Urothelium cell line (cell line): ENCODE measurements around the gene SLC8A3.
"Not testable (repeated sequence)": the region's sequence is repeated elsewhere in the genome, so short reads cannot be mapped to it uniquely, and the experiment has no call there.

Source experiments
- DNase-seq: peaks from one replicate; pipeline ENCODE4 v3.0.0; 2011; ENCODE audit warnings: low spot score, mixed read lengths
- FAIRE-seq: peaks from 2 replicates; lab custom pipeline; 2011; peaks lifted over from hg19 to GRCh38; lab: Jason Lieb, UNC

Gene SLC8A3

GRCh38 chr14:70188659-70189455 lies at the start of gene SLC8A3:
TSS of gene SLC8A3 (minus strand) at chr14:70188951. CDS start at chr14:70168422, 20,529 bp downstream.
- DNase-seq (peak; percentile 87), FAIRE-seq (peak; percentile 35)

GRCh38 chr14:70237710-70238109 lies 49.0 kb upstream of the SLC8A3 start:
- no peak for DNase-seq
- FAIRE-seq: no peak

DNA sequence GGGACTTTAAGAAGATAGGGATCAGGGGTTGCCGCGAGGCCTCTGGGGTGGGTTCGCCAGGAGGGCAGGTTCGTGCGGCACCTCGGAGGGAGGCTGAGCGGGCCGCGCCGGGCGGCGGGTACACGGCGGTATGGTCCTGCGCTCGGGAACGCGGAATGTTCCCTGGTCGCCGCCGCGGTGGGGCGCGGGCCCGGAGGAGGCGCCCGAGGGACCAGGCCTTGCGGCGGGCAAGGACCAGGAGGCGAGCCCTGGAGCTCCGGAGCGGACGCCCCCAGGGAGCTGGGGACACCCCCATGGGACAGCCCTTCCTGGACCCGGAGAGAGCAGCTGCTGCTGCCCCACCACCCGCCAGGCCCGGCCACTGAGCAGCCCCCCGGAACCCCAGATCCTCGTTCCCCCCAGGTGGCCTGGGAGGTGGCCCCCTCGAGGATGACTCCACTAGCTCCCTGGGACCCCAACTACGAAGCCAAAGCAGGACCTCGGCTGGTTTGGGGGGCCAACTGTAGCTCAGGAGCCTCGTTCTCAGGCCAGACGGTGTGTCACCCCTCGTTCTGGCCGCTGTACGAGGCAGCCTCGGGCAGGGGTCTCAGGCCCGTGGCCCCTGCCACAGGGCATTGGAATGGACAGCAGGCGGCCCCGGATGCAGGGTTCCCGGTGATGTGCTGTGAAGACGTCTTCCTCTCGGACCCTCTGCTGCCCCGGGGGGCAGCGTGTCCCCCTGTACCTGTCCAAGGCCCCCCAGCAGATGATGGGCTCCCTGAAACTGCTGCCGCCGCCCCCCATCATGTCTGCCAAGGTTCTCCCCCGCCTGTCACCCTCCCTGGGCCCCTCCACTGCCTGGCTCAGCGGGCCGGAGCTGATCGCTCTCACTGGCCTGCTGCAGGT lies 45.6 kb upstream of the SLC8A3 start:
- peak; percentile 32 for FAIRE-seq
- DNase-seq: no peak

DNA sequence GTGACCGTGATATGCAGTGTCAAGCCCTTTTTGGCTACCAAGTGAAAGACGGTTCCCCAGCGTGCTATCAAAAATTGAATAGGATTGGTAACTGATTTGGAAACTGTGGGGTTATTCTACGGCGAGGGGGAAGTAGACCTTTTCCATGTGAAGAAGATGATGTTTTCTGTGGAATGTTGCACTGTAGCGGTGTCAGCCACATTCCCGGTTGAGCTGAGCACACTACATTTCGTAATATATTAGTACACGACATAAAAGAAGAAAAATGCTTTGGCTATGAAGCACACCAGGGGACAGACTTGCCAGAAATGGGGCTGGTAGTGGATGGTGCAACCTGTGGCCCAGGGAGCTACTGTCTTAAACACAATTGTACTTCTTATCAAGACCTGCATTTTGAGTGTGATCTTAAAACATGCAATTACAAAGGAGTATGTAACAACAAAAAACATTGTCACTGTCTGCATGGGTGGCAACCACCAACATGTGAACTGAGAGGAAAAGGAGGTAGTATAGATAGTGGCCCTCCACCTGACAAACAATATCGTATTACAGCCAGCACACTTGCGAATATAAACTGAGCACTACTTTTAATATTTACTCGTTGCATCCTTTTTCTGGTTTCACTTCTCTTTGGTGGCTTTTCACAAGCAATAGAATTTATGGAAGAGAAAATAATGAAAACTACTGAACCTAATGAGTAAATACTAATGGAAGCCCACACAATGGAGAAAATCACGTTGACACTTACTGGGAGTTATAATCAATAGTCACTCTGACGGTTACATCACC lies 43.2 kb upstream of the SLC8A3 start:
- peak; percentile 100 for FAIRE-seq
- DNase-seq: not testable (repeated sequence)

DNA sequence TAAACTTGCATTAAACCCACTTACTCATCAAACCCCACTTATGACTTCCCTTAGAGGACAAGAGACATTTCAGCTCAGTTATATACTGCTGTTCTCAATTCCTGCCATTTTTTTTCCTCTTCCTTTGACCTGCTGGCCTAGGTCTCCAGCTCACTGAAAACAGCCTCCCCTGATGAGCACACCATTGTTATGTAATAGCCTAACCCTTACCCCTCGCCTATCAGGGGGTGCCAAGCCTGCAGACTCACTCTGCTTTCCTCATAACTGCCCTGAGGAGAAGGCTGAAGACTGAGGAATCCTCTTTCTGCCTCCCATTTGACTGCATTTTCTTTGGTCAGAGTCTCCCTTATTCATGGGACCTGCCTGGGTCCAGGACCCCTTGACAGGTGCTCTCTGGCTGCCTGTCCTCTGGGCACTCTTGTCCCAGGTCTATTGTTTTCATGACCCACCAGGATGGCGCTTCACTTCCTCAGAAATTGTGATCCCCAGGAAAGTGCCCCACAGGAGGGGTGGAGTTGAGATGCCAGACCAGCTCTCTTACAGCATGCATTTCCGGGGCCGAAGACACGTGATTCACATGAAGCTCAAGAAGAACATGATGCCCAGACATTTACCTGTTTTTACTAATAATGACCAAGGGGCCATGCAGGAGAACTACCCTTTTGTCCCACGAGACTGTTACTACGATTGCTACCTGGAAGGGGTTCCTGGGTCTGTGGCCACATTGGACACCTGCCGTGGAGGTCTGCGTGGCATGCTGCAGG lies 41.3 kb upstream of the SLC8A3 start:
- peak; percentile 99 for FAIRE-seq
- not testable (repeated sequence) for DNase-seq

- no peak for DNase-seq
- peak; percentile 84 for FAIRE-seq
Observed at GRCh38 chr14:70213721-70214282, 25.1 kb upstream of the SLC8A3 start.

GRCh38 chr14:70212752-70213151 lies 24.0 kb upstream of the SLC8A3 start:
- FAIRE-seq (no peak), DNase-seq (no peak)

DNA sequence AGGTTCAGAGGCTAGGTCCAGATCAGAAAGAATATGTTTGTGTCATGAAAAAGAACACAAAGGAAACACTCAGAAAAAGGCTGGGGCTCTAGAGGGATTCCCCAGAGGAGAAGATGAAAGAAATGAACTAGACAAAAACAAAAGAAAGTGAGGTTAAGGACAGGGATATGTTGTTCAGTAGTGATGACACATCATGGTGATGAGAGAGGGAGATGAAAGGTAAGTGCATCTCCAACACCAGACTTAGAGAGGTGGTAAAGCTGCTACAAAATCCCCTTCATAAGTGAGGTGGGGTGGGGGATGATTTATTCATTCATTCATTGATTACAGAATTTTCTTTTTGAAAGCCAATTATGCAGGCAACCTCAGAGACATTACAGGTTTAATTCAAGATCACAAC lies 19.6 kb upstream of the SLC8A3 start:
- DNase-seq (no peak), FAIRE-seq (no peak)

DNA sequence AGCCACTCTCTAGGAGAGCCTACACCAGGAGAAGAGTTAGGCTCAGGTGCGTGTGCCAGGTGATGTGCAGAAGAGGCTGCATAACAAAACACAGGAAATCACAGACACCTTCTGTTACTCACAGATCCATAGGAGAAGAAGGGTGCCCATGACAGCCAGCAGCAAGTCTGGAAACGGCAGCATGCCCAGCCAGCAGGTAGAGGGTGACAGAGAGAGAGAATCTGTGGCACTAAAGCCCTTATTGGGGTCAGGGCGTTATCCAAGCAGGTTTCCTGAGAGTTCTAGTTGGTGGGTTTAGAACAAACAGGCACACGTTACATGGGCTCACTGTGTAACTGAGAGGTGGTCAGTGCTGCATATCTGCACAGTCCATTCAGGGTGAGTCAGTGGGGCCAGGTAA lies 14.9 kb upstream of the SLC8A3 start:
- DNase-seq: no peak
- peak; percentile 91 for FAIRE-seq

DNA sequence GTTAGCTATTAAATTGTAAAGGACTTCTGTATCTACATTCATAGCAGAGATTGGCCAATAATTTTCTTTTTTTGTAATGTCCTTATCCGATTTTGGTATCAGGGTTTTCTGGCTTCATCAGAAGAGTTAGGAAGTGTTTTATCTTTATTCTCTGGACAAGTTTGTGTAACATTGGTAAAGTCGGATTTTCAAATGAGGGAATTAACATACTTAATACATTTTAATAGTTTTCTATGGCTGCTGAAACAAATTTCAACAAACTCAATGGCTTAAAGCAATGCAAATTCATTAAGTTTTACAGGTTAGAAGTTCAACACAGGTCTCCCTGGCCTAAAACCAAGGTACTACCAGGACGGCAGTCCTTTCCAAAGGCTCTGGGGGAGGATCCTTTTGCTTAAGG lies 13.2 kb upstream of the SLC8A3 start:
- no peak for FAIRE-seq

GRCh38 chr14:70193396-70193795 lies 4.6 kb upstream of the SLC8A3 start:
- FAIRE-seq (no peak), DNase-seq (no peak)

More for the DNA sequence above, 13.2 kb upstream of the SLC8A3 start:
- DNase-seq: no peak

DNA sequence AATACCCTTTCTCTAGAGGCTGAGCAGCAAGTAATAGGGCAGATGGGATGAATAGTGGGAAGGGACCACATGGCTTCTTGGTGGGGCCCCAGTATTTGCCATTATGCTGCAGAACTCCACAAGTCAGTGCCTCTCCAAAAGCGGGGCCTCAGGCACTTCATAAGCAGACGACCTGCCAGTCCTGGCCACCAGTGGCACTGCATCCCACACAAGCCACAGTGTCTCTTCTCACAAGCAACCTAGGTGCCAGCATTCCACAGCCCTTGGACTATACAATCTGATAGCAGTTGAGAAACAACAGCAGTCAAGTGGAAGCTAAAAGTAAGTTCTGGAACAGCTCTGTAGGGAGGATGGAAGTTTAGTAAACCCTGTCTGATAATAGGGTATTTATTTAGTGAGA lies 4.2 kb upstream of the SLC8A3 start:
- DNase-seq (no peak), FAIRE-seq (peak; percentile 70)

DNA sequence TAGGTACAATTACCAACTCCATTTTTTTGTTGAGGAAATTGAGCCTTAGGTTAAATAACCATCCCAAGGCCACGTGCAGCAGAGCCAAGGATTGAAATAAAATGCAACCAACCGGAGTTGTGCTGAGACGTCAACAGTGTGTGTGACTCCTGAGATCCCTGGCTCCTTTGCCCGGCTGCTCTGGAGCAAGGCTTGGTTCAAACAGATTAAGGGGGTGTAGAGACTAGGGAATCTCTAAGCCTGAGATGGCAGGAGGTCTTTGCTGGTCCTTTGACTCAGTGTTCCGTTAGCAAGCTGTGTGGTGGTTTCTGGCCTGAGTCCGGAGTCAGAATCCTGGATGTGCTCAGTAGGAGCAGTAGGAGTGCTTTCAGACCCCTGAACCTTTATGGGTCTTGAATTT lies 1.4 kb upstream of the SLC8A3 start:
- no peak for FAIRE-seq
- DNase-seq: no peak

GRCh38 chr14:70189456-70190077 lies 816 bp upstream of the SLC8A3 start:
- DNase-seq: no peak
- FAIRE-seq: no peak

GRCh38 chr14:70188322-70188658 lies 461 bp downstream of the SLC8A3 start:
- DNase-seq (peak; percentile 76), FAIRE-seq (no peak)

DNA sequence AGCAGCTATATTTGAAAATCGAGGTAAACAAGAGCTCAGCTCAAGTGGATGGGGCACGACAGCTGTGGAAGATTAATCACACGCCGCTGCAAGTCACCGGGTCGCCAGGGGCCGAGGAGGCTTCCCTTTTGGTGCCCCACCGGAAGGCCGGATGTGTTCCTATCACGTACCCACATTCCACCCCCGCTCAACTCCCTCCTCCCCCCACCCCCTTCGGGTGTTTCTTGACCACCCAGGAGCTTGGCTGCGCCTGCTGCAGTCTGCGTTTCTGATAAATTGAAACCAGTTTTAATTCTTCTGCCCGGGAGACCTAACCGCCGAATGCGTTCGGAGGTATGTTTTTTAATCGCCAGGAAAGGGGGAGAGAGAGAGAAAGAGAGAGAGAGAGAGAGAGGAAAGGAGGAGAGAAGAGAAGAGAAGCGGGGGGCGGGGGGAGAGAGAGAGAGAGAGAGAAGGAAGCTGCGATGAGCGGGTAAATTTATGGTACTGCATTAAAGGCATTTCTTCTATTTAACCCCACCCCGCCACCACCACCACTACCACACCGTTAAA lies 1.8 kb downstream of the SLC8A3 start:
- FAIRE-seq (no peak), DNase-seq (no peak)

DNA sequence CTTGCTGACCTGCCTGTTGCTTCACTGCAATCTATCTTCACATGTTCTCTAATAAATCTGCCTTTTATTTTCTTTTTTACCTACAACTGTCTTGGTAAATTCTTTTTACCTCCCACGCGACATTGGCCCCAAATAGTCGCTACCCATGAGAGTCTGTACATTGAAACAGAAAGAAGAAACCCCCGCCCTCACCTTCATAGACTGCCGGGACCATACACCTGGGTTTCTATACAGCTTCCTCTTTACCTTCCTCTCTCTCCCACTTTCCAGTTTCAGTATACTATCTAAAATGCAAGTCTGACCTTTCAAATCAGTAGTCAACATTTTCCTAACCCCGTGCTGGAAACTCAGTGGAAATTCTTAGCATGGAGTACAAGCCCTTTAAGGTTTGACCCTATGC lies 4.8 kb downstream of the SLC8A3 start:
- DNase-seq (no peak), FAIRE-seq (no peak)

- FAIRE-seq (no peak), DNase-seq (no peak)
Observed at GRCh38 chr14:70181276-70181675, 7.5 kb downstream of the SLC8A3 start.

- DNase-seq (no peak), FAIRE-seq (no peak)
Observed at GRCh38 chr14:70180718-70181117, 8.0 kb downstream of the SLC8A3 start.
